GM23338 (cell line): ENCODE measurements around the gene SDC3. TPM values are rescaled to one million over a fixed set of nuclear protein-coding genes. Genes with fewer than 3 reads are reported as not detected.

Experiments
- ATAC-seq: fragments of 200-7000 bp; cut with Tn5 transposase; 3 replicates; pipeline ENCODE4 v1.9.1; 2020
- DNase-seq: peaks from one replicate; pipeline ENCODE4 v3.0.0-alpha.2; 2015; ENCODE audit warnings: low spot score
- H2AFZ ChIP-seq: fragments of 200-600 bp; sonication (generic); 2 replicates; pipeline ENCODE4 v1.8.0; 2016; ENCODE audit warnings: antibody characterized with exemption, mild to moderate bottlenecking, moderate library complexity
- H3F3A ChIP-seq: fragments of 200-600 bp; sonication (generic); replicated peaks from 2 replicates; pipeline ENCODE4 v1.8.0; 2017; ENCODE audit warnings: antibody characterized with exemption, mixed run types, low read depth
- H3K27ac ChIP-seq: fragments of 200-600 bp; sonication (generic); 2 replicates; pipeline ENCODE4 v1.6.1; 2016; ENCODE audit warnings: low read depth
- H3K27me3 ChIP-seq: fragments of 200-600 bp; sonication (generic); 2 replicates; pipeline ENCODE4 v1.8.0; 2016; ENCODE audit warnings: mild to moderate bottlenecking, mixed run types, moderate library complexity; ENCODE audit not compliant: insufficient read depth
- H3K36me3 ChIP-seq: fragments of 200-600 bp; sonication (generic); 2 replicates; pipeline ENCODE4 v1.8.0; 2016; ENCODE audit warnings: mild to moderate bottlenecking; ENCODE audit not compliant: insufficient read depth
- H3K4me1 ChIP-seq: fragments of 200-600 bp; sonication (generic); 2 replicates; pipeline ENCODE4 v1.8.0; 2016; ENCODE audit warnings: mild to moderate bottlenecking, moderate library complexity; ENCODE audit not compliant: insufficient read depth
- H3K4me2 ChIP-seq: fragments of 200-600 bp; sonication (generic); 2 replicates; pipeline ENCODE4 v1.7.1; 2017; ENCODE audit warnings: mixed run types
- H3K4me3 ChIP-seq: fragments of 200-600 bp; sonication (generic); 2 replicates; pipeline ENCODE4 v1.6.1; 2016; ENCODE audit warnings: mixed run types
- H3K79me2 ChIP-seq: fragments of 200-600 bp; sonication (generic); replicated peaks from 2 replicates; pipeline ENCODE4 v1.8.0; 2017; ENCODE audit warnings: mild to moderate bottlenecking; ENCODE audit not compliant: insufficient read depth
- H3K9me2 ChIP-seq: fragments of 200-600 bp; sonication (generic); 2 replicates; pipeline ENCODE4 v1.8.0; 2017; ENCODE audit not compliant: insufficient read depth
- H4K20me1 ChIP-seq: fragments of 200-600 bp; sonication (generic); replicated peaks from 2 replicates; pipeline ENCODE4 v1.8.0; 2017; ENCODE audit warnings: mild to moderate bottlenecking; ENCODE audit not compliant: insufficient read depth
- H3K27ac Mint-ChIP-seq: 2 replicates; pipeline ENCODE4 v1.8.0; 2020; ENCODE audit warnings: inconsistent platforms, mild to moderate bottlenecking, moderate library complexity, mixed read lengths
- H3K27me3 Mint-ChIP-seq: 3 replicates; pipeline ENCODE4 v1.8.0; 2022; ENCODE audit warnings: low read depth, mild to moderate bottlenecking, moderate library complexity, mixed read lengths, inconsistent platforms; ENCODE audit not compliant: insufficient read depth, poor library complexity
- H3K36me3 Mint-ChIP-seq: 3 replicates; pipeline ENCODE4 v1.8.0; 2021; ENCODE audit warnings: low read depth, mild to moderate bottlenecking, inconsistent platforms, moderate library complexity, mixed read lengths
- H3K4me1 Mint-ChIP-seq: 3 replicates; pipeline ENCODE4 v1.8.0; 2020; ENCODE audit warnings: mild to moderate bottlenecking, inconsistent platforms, mixed read lengths
- H3K4me3 Mint-ChIP-seq: 3 replicates; pipeline ENCODE4 v1.8.0; 2021; ENCODE audit warnings: moderate library complexity, mild to moderate bottlenecking, inconsistent platforms, mixed read lengths
- H3K9me3 Mint-ChIP-seq: 3 replicates; pipeline ENCODE4 v1.8.0; 2020; ENCODE audit warnings: moderate library complexity, mild to moderate bottlenecking, inconsistent platforms, mixed read lengths
- CREB1 ChIP-seq: fragments of 250-450 bp; sonication (Bioruptor Pico); IDR thresholded peaks from 2 replicates; pipeline ENCODE4 v1.5.0; 2020; ENCODE audit warnings: low read depth, mild to moderate bottlenecking, moderate library complexity
- EZH2 ChIP-seq: fragments of 200-600 bp; sonication (generic); IDR thresholded peaks from one replicate; pipeline ENCODE4 v1.8.0; 2017; ENCODE audit warnings: antibody characterized with exemption, mild to moderate bottlenecking, low read depth; ENCODE audit not compliant: unreplicated experiment
- EZH2phosphoT487 ChIP-seq: fragments of 200-600 bp; sonication (generic); IDR thresholded peaks from one replicate; pipeline ENCODE4 v1.8.1; 2018; ENCODE audit warnings: antibody characterized with exemption; ENCODE audit not compliant: unreplicated experiment
- ZNF114 ChIP-seq: fragments of 250-450 bp; sonication (Bioruptor Pico); IDR thresholded peaks from 2 replicates; pipeline ENCODE4 v1.5.0; 2020; ENCODE audit warnings: mild to moderate bottlenecking, moderate library complexity
- polyA plus RNA-seq: library from polyadenylated mRNA; unstranded; fragments of >200 nt; fragmentation: Nextera tagmentation; extraction: Ambion mirVana; gene quantifications from 2 replicates; pipeline ENCODE4 v1.2.1, GENCODE V29; 2016
- total RNA-seq: library from RNA; depleted of rRNA; stranded (reverse); fragments of >200 nt; shearing (Covaris generic); gene quantifications from 2 replicates; pipeline ENCODE4 v1.2.3, GENCODE V29; 2014
- TF ChIP-seq, protein P1 (sequence below): IDR thresholded peaks from one replicate; pipeline ENCODE4 v1.6.1; 2018; ENCODE audit warnings: antibody characterized with exemption; ENCODE audit not compliant: unreplicated experiment

Gene SDC3
- total and polyA plus RNA-seq, 2 experiments from 2014 or later = 5.2 to 29.7 TPM

DNA sequence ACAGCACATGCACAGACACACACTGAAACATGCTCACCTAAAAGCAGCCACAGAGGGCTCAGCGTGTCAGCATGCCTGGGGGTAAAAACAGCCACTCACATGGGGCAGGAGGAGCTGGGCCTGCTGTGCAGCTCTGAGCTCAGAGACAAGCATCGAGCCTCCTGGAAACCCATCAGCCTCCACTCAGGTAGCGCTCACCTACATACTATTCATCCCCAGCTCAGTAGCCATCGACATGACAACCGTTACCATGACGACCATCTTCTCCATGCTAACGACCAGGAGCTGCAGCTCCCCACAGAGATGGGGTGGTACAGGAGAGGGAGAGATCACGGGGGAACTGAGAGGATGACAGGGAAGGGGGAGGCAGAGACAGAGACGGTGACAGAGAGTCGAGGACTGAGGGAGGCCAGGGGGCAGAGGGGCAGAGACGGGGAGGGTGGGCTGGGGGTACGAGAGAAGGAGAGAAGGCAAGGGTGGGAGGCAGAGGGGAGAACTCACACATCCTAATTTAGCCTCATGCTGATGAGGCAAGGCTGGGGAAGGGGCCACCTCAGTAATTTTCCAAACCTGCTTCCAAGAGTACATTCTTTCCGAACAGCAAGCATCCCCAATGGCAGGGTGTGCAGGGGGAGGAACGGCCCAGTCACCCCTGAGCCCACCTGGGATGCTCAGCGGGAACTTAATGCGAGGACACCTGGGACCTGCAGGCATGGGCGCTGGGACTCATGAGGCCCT lies 28.4 kb downstream of the SDC3 start:
- ATAC-seq = peak; percentile 72
- H3K4me1 Mint-ChIP-seq = peaks cover 50% of the 10 kb centered on the region
- Histone ChIP-seq H3K27ac (no peak overlapping the region), H3K9me2 (no peaks in the 10 kb centered on the region), H3K79me2 (no peaks in the 10 kb centered on the region; the same call in 1 of the 2 replicates), H3K4me1 (peaks cover 19% of the 10 kb centered on the region; the same call in 1 of the 2 replicates), H3F3A (no peaks in the 10 kb centered on the region), H3K4me3 (no peak overlapping the region), H3K4me2 (0 out of 2 replicates have a peak overlapping the region, but pooled peaks have one; percentile 14), H3K27me3 (no peaks in the 10 kb centered on the region), H4K20me1 (no peaks in the 10 kb centered on the region; the same call in 1 of the 2 replicates), H3K36me3 (no peaks in the 10 kb centered on the region), H2AFZ (no peak overlapping the region)
- H3K27ac Mint-ChIP-seq = no peak overlapping the region
- peak; percentile 93 for DNase-seq
- no peak overlapping the region; the same call in 2 of the 3 replicates for H3K4me3 Mint-ChIP-seq
- H3K9me3 Mint-ChIP-seq = no peaks in the 10 kb centered on the region
- TF ChIP-seq EZH2 (no peak), CREB1 (CRISPR knock-in tag) (0 out of 2 replicates have a peak, but pooled peaks have one; percentile 1)
- 0 out of 3 replicates have a peak, but pooled peaks cover 5% of the 10 kb centered on the region for H3K36me3 Mint-ChIP-seq
- H3K27me3 Mint-ChIP-seq = peaks cover 18% of the 10 kb centered on the region

GRCh38 chr1:30879126-30879786 lies 29.3 kb downstream of the SDC3 start:
- Histone ChIP-seq H3K36me3 (no peaks in the 10 kb centered on the region), H3K4me3 (no peak overlapping the region), H3K79me2 (no peaks in the 10 kb centered on the region), H2AFZ (no peak overlapping the region), H3F3A (no peaks in the 10 kb centered on the region), H4K20me1 (no peaks in the 10 kb centered on the region; the same call in 1 of the 2 replicates), H3K27ac (no peak overlapping the region), H3K4me2 (no peak overlapping the region), H3K4me1 (peaks cover 19% of the 10 kb centered on the region; the same call in 1 of the 2 replicates), H3K27me3 (no peaks in the 10 kb centered on the region), H3K9me2 (no peaks in the 10 kb centered on the region)
- DNase-seq = no peak
- no peak overlapping the region for H3K27ac Mint-ChIP-seq
- no peak for ATAC-seq
- TF ChIP-seq, protein P1, sequence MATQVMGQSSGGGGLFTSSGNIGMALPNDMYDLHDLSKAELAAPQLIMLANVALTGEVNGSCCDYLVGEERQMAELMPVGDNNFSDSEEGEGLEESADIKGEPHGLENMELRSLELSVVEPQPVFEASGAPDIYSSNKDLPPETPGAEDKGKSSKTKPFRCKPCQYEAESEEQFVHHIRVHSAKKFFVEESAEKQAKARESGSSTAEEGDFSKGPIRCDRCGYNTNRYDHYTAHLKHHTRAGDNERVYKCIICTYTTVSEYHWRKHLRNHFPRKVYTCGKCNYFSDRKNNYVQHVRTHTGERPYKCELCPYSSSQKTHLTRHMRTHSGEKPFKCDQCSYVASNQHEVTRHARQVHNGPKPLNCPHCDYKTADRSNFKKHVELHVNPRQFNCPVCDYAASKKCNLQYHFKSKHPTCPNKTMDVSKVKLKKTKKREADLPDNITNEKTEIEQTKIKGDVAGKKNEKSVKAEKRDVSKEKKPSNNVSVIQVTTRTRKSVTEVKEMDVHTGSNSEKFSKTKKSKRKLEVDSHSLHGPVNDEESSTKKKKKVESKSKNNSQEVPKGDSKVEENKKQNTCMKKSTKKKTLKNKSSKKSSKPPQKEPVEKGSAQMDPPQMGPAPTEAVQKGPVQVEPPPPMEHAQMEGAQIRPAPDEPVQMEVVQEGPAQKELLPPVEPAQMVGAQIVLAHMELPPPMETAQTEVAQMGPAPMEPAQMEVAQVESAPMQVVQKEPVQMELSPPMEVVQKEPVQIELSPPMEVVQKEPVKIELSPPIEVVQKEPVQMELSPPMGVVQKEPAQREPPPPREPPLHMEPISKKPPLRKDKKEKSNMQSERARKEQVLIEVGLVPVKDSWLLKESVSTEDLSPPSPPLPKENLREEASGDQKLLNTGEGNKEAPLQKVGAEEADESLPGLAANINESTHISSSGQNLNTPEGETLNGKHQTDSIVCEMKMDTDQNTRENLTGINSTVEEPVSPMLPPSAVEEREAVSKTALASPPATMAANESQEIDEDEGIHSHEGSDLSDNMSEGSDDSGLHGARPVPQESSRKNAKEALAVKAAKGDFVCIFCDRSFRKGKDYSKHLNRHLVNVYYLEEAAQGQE = no peak
- TF ChIP-seq ZNF114 (no peak), EZH2 (no peak), EZH2phosphoT487 (no peak)
- peaks cover 20% of the 10 kb centered on the region for H3K27me3 Mint-ChIP-seq
- H3K4me3 Mint-ChIP-seq = no peak overlapping the region; the same call in 2 of the 3 replicates
- peaks cover 11% of the 10 kb centered on the region; the same call in 2 of the 3 replicates for H3K36me3 Mint-ChIP-seq
- peaks cover 46% of the 10 kb centered on the region for H3K4me1 Mint-ChIP-seq
- no peaks in the 10 kb centered on the region for H3K9me3 Mint-ChIP-seq
